SK-N-SH treated with all-trans-retinoic acid at 6 μM for 48 hours (cell line): ENCODE data around the gene NOL3.

Experiments used
- ARNTL ChIP-seq: fragments of 450-650 bp; formaldehyde crosslinking; IDR thresholded peaks from 2 replicates; pipeline ENCODE4 v1.5.0; 2020; ENCODE audit warnings: low read depth, mild to moderate bottlenecking, moderate library complexity, borderline replicate concordance
- ESRRG ChIP-seq: fragments of 250-450 bp; sonication (Bioruptor Pico); IDR thresholded peaks from 2 replicates; pipeline ENCODE4 v1.6.1; 2021; ENCODE audit warnings: mild to moderate bottlenecking
- GLIS3 ChIP-seq: fragments of 250-450 bp; sonication (Bioruptor Pico); IDR thresholded peaks from 2 replicates; pipeline ENCODE4 v1.5.0; 2020; ENCODE audit warnings: mild to moderate bottlenecking, moderate library complexity
- OSR1 ChIP-seq: fragments of 250-450 bp; sonication (Bioruptor Pico); IDR thresholded peaks from 2 replicates; pipeline ENCODE4 v1.8.0; 2022; ENCODE audit warnings: moderate library complexity, mild to moderate bottlenecking, inconsistent platforms
- ZC3H10 ChIP-seq: fragments of 250-450 bp; sonication (Bioruptor Pico); IDR thresholded peaks from 2 replicates; pipeline ENCODE4 v1.5.1; 2021; ENCODE audit warnings: mild to moderate bottlenecking, moderate library complexity
- ZFP3 ChIP-seq: fragments of 250-450 bp; sonication (Bioruptor Pico); IDR thresholded peaks from 2 replicates; pipeline ENCODE4 v1.5.0; 2020; ENCODE audit warnings: mild to moderate bottlenecking, moderate library complexity
- ZFP30 ChIP-seq: fragments of 450-650 bp; formaldehyde crosslinking; IDR thresholded peaks from 2 replicates; pipeline ENCODE4 v1.5.0; 2022; ENCODE audit warnings: mild to moderate bottlenecking, moderate library complexity
- ZNF565 ChIP-seq: fragments of 450-650 bp; formaldehyde crosslinking; conservative IDR thresholded peaks from 2 replicates; pipeline ENCODE4 v1.5.0; 2020; ENCODE audit warnings: low read depth, mild to moderate bottlenecking, moderate library complexity
- ZNF8 ChIP-seq: fragments of 450-650 bp; formaldehyde crosslinking; IDR thresholded peaks from 2 replicates; pipeline ENCODE4 v1.5.0; 2020; ENCODE audit warnings: mild to moderate bottlenecking, moderate library complexity
- TF ChIP-seq, protein P1 (sequence below): fragments of 250-450 bp; sonication (Bioruptor Pico); IDR thresholded peaks from 2 replicates; pipeline ENCODE4 v1.8.0; 2021; ENCODE audit warnings: low read depth, mild to moderate bottlenecking, moderate library complexity, borderline replicate concordance
- TF ChIP-seq, protein P2 (sequence below): fragments of 250-450 bp; sonication (Bioruptor Pico); IDR thresholded peaks from 2 replicates; pipeline ENCODE4 v1.8.0; 2020; ENCODE audit warnings: mild to moderate bottlenecking, moderate library complexity, borderline replicate concordance
- TF ChIP-seq, protein P3 (sequence below): fragments of 250-450 bp; sonication (Bioruptor Pico); IDR thresholded peaks from 2 replicates; pipeline ENCODE4 v1.5.1; 2021; ENCODE audit warnings: mild to moderate bottlenecking, moderate library complexity
- TF ChIP-seq, protein P4 (sequence below): fragments of 250-450 bp; sonication (Bioruptor Pico); IDR thresholded peaks from 2 replicates; pipeline ENCODE4 v1.5.1; 2020; ENCODE audit warnings: low read depth, mild to moderate bottlenecking, moderate library complexity
- TF ChIP-seq, protein P5 (sequence below): fragments of 250-450 bp; sonication (Bioruptor Pico); IDR thresholded peaks from 2 replicates; pipeline ENCODE4 v1.5.0; 2020; ENCODE audit warnings: mild to moderate bottlenecking, moderate library complexity

DNA sequence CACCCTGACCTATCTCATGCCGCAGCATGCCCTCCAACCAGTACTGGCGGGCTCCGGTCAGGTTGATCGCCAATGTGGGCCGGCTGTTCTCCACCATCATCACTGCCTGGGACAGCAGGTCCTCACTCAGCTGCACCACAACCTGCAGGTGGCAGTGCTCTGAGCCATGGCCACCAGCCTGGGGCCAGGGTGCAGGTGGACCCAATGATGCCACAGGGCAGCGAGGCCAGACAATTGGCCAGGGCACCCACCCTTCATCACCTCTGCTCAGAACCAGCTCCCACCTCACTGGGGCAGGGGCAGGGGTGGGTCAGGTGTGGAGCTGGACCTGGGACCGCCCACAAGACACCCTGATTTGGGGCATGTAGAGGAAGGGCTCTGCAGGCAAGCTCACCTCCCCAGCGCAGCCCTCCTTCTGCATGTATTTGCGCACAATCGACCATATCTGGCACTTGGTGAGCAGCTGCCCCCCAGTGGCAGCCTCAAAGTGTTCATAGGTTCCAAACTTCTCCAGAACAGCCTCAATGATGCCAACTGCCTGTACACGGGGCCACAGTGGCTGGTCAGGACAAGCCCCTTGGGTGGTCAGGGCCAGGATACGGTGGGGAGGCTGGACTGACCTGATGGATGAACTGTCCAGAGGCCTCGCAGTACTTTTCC is 9.2 kb downstream of the NOL3 start:
- TF ChIP-seq, protein P1, sequence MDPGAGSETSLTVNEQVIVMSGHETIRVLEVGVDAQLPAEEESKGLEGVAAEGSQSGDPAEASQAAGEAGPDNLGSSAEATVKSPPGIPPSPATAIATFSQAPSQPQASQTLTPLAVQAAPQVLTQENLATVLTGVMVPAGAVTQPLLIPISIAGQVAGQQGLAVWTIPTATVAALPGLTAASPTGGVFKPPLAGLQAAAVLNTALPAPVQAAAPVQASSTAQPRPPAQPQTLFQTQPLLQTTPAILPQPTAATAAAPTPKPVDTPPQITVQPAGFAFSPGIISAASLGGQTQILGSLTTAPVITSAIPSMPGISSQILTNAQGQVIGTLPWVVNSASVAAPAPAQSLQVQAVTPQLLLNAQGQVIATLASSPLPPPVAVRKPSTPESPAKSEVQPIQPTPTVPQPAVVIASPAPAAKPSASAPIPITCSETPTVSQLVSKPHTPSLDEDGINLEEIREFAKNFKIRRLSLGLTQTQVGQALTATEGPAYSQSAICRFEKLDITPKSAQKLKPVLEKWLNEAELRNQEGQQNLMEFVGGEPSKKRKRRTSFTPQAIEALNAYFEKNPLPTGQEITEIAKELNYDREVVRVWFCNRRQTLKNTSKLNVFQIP (CRISPR knock-in tag): no peak
- TF ChIP-seq, protein P2, sequence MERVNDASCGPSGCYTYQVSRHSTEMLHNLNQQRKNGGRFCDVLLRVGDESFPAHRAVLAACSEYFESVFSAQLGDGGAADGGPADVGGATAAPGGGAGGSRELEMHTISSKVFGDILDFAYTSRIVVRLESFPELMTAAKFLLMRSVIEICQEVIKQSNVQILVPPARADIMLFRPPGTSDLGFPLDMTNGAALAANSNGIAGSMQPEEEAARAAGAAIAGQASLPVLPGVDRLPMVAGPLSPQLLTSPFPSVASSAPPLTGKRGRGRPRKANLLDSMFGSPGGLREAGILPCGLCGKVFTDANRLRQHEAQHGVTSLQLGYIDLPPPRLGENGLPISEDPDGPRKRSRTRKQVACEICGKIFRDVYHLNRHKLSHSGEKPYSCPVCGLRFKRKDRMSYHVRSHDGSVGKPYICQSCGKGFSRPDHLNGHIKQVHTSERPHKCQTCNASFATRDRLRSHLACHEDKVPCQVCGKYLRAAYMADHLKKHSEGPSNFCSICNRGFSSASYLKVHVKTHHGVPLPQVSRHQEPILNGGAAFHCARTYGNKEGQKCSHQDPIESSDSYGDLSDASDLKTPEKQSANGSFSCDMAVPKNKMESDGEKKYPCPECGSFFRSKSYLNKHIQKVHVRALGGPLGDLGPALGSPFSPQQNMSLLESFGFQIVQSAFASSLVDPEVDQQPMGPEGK (CRISPR knock-in tag): no peak
- TF ChIP-seq, protein P3, sequence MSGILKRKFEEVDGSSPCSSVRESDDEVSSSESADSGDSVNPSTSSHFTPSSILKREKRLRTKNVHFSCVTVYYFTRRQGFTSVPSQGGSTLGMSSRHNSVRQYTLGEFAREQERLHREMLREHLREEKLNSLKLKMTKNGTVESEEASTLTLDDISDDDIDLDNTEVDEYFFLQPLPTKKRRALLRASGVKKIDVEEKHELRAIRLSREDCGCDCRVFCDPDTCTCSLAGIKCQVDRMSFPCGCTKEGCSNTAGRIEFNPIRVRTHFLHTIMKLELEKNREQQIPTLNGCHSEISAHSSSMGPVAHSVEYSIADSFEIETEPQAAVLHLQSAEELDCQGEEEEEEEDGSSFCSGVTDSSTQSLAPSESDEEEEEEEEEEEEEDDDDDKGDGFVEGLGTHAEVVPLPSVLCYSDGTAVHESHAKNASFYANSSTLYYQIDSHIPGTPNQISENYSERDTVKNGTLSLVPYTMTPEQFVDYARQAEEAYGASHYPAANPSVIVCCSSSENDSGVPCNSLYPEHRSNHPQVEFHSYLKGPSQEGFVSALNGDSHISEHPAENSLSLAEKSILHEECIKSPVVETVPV (CRISPR knock-in tag): no peak
- TF ChIP-seq ZFP3 (CRISPR knock-in tag): no peak
- TF ChIP-seq ZC3H10 (CRISPR knock-in tag): no peak
- no peak for TF ChIP-seq ESRRG (CRISPR knock-in tag)
- TF ChIP-seq, protein P4, sequence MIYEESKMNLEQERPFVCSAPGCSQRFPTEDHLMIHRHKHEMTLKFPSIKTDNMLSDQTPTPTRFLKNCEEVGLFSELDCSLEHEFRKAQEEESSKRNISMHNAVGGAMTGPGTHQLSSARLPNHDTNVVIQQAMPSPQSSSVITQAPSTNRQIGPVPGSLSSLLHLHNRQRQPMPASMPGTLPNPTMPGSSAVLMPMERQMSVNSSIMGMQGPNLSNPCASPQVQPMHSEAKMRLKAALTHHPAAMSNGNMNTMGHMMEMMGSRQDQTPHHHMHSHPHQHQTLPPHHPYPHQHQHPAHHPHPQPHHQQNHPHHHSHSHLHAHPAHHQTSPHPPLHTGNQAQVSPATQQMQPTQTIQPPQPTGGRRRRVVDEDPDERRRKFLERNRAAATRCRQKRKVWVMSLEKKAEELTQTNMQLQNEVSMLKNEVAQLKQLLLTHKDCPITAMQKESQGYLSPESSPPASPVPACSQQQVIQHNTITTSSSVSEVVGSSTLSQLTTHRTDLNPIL (CRISPR knock-in tag): no peak
- TF ChIP-seq GLIS3 (CRISPR knock-in tag): no peak
- no peak for TF ChIP-seq ZNF8
- TF ChIP-seq ZNF565 (CRISPR knock-in tag): no peak
- TF ChIP-seq OSR1 (CRISPR knock-in tag): no peak
- TF ChIP-seq ZFP30 (CRISPR knock-in tag): no peak
- no peak for TF ChIP-seq ARNTL
- TF ChIP-seq, protein P5, sequence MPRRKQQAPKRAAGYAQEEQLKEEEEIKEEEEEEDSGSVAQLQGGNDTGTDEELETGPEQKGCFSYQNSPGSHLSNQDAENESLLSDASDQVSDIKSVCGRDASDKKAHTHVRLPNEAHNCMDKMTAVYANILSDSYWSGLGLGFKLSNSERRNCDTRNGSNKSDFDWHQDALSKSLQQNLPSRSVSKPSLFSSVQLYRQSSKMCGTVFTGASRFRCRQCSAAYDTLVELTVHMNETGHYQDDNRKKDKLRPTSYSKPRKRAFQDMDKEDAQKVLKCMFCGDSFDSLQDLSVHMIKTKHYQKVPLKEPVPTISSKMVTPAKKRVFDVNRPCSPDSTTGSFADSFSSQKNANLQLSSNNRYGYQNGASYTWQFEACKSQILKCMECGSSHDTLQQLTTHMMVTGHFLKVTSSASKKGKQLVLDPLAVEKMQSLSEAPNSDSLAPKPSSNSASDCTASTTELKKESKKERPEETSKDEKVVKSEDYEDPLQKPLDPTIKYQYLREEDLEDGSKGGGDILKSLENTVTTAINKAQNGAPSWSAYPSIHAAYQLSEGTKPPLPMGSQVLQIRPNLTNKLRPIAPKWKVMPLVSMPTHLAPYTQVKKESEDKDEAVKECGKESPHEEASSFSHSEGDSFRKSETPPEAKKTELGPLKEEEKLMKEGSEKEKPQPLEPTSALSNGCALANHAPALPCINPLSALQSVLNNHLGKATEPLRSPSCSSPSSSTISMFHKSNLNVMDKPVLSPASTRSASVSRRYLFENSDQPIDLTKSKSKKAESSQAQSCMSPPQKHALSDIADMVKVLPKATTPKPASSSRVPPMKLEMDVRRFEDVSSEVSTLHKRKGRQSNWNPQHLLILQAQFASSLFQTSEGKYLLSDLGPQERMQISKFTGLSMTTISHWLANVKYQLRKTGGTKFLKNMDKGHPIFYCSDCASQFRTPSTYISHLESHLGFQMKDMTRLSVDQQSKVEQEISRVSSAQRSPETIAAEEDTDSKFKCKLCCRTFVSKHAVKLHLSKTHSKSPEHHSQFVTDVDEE: no peak
